ENCODE data around the gene PGAM1. TPM values are rescaled to one million over a fixed set of nuclear protein-coding genes. Genes with fewer than 3 reads are reported as not detected.
A peak's percentile ranks its signal among the peaks of the same experiment; 100 is the strongest.

Gene PGAM1
- total and polyA plus RNA-seq, 2 of the 13 experiments (the other 11 are each of a cell fraction or from before 2014, with no cell fraction given) = 354 to 483 TPM

- TF ChIP-seq THAP9 (CRISPR knock-in tag; IDR thresholded peaks at IDR 0.05; ENCODE audit: borderline replicate concordance) (peak; percentile 95), CC2D1A (CRISPR knock-in tag; IDR thresholded peaks at IDR 0.05) (no peak), KLF12 (CRISPR knock-in tag; IDR thresholded peaks at IDR 0.05; ENCODE audit: borderline replicate concordance) (0 out of 2 replicates have a peak, but pooled peaks have one; percentile 77), ZMYM4 (CRISPR knock-in tag; IDR thresholded peaks at IDR 0.05) (peak; percentile 40; the same call in 1 of the 2 replicates), SRSF9 (IDR thresholded peaks at IDR 0.05; ENCODE audit: borderline replicate concordance, insufficient read depth, low read depth, low read length, poor library complexity, severe bottlenecking) (no peak), ZNF792 (CRISPR knock-in tag; IDR thresholded peaks at IDR 0.05) (peak; percentile 16; the same call in 1 of the 2 replicates), MXD4 (CRISPR knock-in tag; IDR thresholded peaks at IDR 0.05) (no peak; the same call in 1 of the 2 replicates), RARA (CRISPR knock-in tag; IDR thresholded peaks at IDR 0.05) (peak; percentile 37; the same call in 1 of the 2 replicates), TBL1XR1 (IDR thresholded peaks at IDR 0.05; ENCODE audit: borderline replicate concordance, low read length, partially characterized antibody) (no peak), ZNF280D (CRISPR knock-in tag; IDR thresholded peaks at IDR 0.05) (no peak), ZNF331 (CRISPR knock-in tag; IDR thresholded peaks at IDR 0.05) (peak; percentile 51; the same call in 1 of the 2 replicates)
- TF ChIP-seq, protein P1, sequence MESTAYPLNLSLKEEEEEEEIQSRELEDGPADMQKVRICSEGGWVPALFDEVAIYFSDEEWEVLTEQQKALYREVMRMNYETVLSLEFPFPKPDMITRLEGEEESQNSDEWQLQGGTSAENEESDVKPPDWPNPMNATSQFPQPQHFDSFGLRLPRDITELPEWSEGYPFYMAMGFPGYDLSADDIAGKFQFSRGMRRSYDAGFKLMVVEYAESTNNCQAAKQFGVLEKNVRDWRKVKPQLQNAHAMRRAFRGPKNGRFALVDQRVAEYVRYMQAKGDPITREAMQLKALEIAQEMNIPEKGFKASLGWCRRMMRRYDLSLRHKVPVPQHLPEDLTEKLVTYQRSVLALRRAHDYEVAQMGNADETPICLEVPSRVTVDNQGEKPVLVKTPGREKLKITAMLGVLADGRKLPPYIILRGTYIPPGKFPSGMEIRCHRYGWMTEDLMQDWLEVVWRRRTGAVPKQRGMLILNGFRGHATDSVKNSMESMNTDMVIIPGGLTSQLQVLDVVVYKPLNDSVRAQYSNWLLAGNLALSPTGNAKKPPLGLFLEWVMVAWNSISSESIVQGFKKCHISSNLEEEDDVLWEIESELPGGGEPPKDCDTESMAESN (CRISPR knock-in tag; conservative IDR thresholded peaks at IDR 0.05) = 0 out of 2 replicates have a peak, but pooled peaks have one; percentile 57
- TF ChIP-seq, protein P2, sequence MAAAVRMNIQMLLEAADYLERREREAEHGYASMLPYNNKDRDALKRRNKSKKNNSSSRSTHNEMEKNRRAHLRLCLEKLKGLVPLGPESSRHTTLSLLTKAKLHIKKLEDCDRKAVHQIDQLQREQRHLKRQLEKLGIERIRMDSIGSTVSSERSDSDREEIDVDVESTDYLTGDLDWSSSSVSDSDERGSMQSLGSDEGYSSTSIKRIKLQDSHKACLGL (CRISPR knock-in tag; IDR thresholded peaks at IDR 0.05) = no peak; the same call in 1 of the 2 replicates
- TF ChIP-seq, protein P3, sequence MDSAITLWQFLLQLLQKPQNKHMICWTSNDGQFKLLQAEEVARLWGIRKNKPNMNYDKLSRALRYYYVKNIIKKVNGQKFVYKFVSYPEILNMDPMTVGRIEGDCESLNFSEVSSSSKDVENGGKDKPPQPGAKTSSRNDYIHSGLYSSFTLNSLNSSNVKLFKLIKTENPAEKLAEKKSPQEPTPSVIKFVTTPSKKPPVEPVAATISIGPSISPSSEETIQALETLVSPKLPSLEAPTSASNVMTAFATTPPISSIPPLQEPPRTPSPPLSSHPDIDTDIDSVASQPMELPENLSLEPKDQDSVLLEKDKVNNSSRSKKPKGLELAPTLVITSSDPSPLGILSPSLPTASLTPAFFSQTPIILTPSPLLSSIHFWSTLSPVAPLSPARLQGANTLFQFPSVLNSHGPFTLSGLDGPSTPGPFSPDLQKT (CRISPR knock-in tag; IDR thresholded peaks at IDR 0.05; ENCODE audit: borderline replicate concordance) = no peak
- TF ChIP-seq, protein P4, sequence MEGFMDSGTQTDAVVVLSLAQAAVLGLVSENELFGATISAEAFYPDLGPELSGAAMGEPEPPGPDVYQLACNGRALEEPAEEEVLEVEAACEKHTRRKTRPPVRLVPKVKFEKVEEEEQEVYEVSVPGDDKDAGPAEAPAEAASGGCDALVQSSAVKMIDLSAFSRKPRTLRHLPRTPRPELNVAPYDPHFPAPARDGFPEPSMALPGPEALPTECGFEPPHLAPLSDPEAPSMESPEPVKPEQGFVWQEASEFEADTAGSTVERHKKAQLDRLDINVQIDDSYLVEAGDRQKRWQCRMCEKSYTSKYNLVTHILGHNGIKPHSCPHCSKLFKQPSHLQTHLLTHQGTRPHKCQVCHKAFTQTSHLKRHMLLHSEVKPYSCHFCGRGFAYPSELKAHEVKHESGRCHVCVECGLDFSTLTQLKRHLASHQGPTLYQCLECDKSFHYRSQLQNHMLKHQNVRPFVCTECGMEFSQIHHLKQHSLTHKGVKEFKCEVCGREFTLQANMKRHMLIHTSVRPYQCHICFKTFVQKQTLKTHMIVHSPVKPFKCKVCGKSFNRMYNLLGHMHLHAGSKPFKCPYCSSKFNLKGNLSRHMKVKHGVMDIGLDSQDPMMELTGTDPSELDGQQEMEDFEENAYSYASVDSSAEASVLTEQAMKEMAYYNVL (CRISPR knock-in tag; IDR thresholded peaks at IDR 0.05; ENCODE audit: borderline replicate concordance) = peak; percentile 37; the same call in 1 of the 2 replicates
These were observed 20.0 kb downstream of the PGAM1 start, which contains the start of the genes EXOSC1 and ZDHHC16 (continued) for GRCh38 chr10:97445722-97446639.

Data from HepG2 (cell line).